ENCODE results near the gene ECSIT. TPM values are rescaled to one million over a fixed set of nuclear protein-coding genes. Genes with fewer than 3 reads are reported as not detected.

Gene ECSIT
- total RNA-seq, 1 experiment from 2014 or later = 39.4 TPM

GRCh38 chr19:11558881-11559828 lies 30.2 kb upstream of the ECSIT start, which contains the start of gene ELOF1:
ELOF1 (minus strand) TSS chr19:11559230; CDS start chr19:11554347, 4,883 bp downstream.
- Histone ChIP-seq H3K36me3 (ENCODE audit: control insufficient read depth, insufficient read depth, low read length) (no peaks in the 10 kb centered on the region; the same call in 1 of the 2 replicates), H3K27ac (ENCODE audit: low read length) (peak within 1 kb of the TSS; percentile 93), H3K27me3 (ENCODE audit: control insufficient read depth, insufficient read depth, low read length) (no peaks in the 10 kb centered on the region), H3K9me3 (ENCODE audit: control insufficient read depth, insufficient read depth, low read depth, low read length) (no peaks in the 10 kb centered on the region), H3K4me3 (ENCODE audit: low read depth in 2 of 2, low read length in 2 of 2) (peak within 1 kb of the TSS; percentile 77 to 80), H3K4me1 (ENCODE audit: control insufficient read depth, insufficient read depth, low read length) (no peaks in the 10 kb centered on the region)
- ATAC-seq (peak; percentile 99), DNase-seq (ENCODE audit: low read depth, low spot score) (peak; percentile 82)
- TF ChIP-seq, protein P1, sequence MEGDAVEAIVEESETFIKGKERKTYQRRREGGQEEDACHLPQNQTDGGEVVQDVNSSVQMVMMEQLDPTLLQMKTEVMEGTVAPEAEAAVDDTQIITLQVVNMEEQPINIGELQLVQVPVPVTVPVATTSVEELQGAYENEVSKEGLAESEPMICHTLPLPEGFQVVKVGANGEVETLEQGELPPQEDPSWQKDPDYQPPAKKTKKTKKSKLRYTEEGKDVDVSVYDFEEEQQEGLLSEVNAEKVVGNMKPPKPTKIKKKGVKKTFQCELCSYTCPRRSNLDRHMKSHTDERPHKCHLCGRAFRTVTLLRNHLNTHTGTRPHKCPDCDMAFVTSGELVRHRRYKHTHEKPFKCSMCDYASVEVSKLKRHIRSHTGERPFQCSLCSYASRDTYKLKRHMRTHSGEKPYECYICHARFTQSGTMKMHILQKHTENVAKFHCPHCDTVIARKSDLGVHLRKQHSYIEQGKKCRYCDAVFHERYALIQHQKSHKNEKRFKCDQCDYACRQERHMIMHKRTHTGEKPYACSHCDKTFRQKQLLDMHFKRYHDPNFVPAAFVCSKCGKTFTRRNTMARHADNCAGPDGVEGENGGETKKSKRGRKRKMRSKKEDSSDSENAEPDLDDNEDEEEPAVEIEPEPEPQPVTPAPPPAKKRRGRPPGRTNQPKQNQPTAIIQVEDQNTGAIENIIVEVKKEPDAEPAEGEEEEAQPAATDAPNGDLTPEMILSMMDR (IDR thresholded peaks at IDR 0.05) = no peak
- TF ChIP-seq SIN3A (IDR thresholded peaks at IDR 0.05; ENCODE audit: borderline replicate concordance, insufficient read depth, low read depth, low read length) = peak; percentile 89; the same call in 1 of the 2 replicates
- no peak for TF ChIP-seq TCF7L2 (IDR thresholded peaks at IDR 0.05; ENCODE audit: low read depth, low read length)
- TF ChIP-seq, protein P2, sequence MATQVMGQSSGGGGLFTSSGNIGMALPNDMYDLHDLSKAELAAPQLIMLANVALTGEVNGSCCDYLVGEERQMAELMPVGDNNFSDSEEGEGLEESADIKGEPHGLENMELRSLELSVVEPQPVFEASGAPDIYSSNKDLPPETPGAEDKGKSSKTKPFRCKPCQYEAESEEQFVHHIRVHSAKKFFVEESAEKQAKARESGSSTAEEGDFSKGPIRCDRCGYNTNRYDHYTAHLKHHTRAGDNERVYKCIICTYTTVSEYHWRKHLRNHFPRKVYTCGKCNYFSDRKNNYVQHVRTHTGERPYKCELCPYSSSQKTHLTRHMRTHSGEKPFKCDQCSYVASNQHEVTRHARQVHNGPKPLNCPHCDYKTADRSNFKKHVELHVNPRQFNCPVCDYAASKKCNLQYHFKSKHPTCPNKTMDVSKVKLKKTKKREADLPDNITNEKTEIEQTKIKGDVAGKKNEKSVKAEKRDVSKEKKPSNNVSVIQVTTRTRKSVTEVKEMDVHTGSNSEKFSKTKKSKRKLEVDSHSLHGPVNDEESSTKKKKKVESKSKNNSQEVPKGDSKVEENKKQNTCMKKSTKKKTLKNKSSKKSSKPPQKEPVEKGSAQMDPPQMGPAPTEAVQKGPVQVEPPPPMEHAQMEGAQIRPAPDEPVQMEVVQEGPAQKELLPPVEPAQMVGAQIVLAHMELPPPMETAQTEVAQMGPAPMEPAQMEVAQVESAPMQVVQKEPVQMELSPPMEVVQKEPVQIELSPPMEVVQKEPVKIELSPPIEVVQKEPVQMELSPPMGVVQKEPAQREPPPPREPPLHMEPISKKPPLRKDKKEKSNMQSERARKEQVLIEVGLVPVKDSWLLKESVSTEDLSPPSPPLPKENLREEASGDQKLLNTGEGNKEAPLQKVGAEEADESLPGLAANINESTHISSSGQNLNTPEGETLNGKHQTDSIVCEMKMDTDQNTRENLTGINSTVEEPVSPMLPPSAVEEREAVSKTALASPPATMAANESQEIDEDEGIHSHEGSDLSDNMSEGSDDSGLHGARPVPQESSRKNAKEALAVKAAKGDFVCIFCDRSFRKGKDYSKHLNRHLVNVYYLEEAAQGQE (IDR thresholded peaks at IDR 0.05; ENCODE audit: insufficient read depth in 1 of 2, low read depth in 2 of 2, low read length in 1 of 2) = no peak
- TF ChIP-seq POLR2AphosphoS5 (IDR thresholded peaks at IDR 0.05; ENCODE audit: low read depth, low read length) = peak; percentile 82
- BruUV-seq (replicated peaks) = TSS peak; percentile 99
- CTCF ChIA-PET = interaction anchor here (0.5 to 0.7 kb wide), 3 partner anchors 16 to 283 kb away, joined by 4 read pairs; no protein-coding TSS in a partner anchor
- POLR2A ChIA-PET = no interaction called here
- intact Hi-C loops (cut with micrococcal nuclease; ENCODE audit: unreplicated experiment) = no loop called here
- in situ Hi-C loops (cut with HindIII; ENCODE audit: low pct_unique_long_range_greater_than_20kb, low sequenced_read_pairs) = loop anchor here (25.0 kb wide), 1 partner anchor 247 kb away; no protein-coding TSS in a partner anchor

DNA sequence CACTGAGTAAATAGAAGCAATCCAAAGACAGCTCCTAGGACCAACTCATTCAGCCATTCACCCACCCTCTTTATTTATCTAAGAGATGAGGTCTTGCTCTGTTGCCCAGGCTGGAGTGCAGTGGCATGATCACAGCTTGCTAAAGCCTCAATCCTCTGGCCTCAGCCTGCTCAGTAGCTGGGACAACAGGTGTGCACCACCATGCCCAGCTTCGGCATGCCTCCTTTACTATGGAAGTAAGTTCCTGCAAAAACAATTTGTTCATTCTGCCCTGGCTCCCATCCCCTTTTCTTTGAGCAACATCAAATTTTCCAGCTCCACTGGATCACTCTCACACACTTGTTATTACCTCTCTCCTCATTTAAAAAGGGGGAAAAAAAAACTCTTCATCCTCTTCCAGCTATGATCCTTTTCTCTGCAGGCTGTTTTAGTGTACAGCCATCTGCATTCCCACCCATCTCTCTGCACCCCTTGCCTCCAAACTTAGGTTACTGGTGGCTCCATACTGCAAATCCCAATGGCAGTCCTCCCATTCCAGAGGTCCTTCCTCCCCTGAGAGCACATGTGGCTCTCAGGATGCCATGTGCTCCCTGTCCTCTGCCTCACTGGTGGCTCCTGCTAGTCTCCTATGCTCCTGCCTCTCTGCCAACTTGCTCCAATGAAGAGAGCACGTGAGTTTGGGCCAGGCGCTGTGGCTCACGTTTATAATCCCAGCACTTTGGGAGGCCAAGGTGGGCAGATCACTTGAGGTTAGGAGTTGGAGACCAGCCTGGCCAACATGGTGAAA lies 27.9 kb upstream of the ECSIT start:
- H3K36me3 ChIP-seq (ENCODE audit: control insufficient read depth, insufficient read depth, low read length) = no peaks in the 10 kb centered on the region; the same call in 1 of the 2 replicates
- intact Hi-C loops (cut with micrococcal nuclease; ENCODE audit: unreplicated experiment) = no loop called here
- ChIA-PET CTCF (no interaction called here), POLR2A (interaction anchor here (0.7 kb wide), 2 partner anchors 13 to 432 kb away, joined by 3 read pairs; no protein-coding TSS in a partner anchor)
- DNase-seq (ENCODE audit: low read depth, low spot score) (no peak), ATAC-seq (no peak)
- TF ChIP-seq POLR2AphosphoS5 (IDR thresholded peaks at IDR 0.05; ENCODE audit: low read depth, low read length) (no peak), TCF7L2 (IDR thresholded peaks at IDR 0.05; ENCODE audit: low read depth, low read length) (no peak), SIN3A (IDR thresholded peaks at IDR 0.05; ENCODE audit: borderline replicate concordance, insufficient read depth, low read depth, low read length) (no peak)
- TF ChIP-seq, protein P2 (IDR thresholded peaks at IDR 0.05; ENCODE audit: insufficient read depth in 1 of 2, low read depth in 2 of 2, low read length in 1 of 2) = no peak
- TF ChIP-seq, protein P1 (IDR thresholded peaks at IDR 0.05) = no peak
- in situ Hi-C loops (cut with HindIII; ENCODE audit: low pct_unique_long_range_greater_than_20kb, low sequenced_read_pairs) = loop anchor here (25.0 kb wide), 1 partner anchor 245 kb away; no protein-coding TSS in a partner anchor
- no peaks in the 10 kb centered on the region for H3K9me3 ChIP-seq (ENCODE audit: control insufficient read depth, insufficient read depth, low read depth, low read length)
- no peaks in the 10 kb centered on the region for H3K27me3 ChIP-seq (ENCODE audit: control insufficient read depth, insufficient read depth, low read length)
- no peak overlapping the region for H3K27ac ChIP-seq (ENCODE audit: low read length)
- BruUV-seq (replicated peaks) = no TSS peak
- H3K4me1 ChIP-seq (ENCODE audit: control insufficient read depth, insufficient read depth, low read length) = no peaks in the 10 kb centered on the region
- no peak overlapping the region for H3K4me3 ChIP-seq (ENCODE audit: low read depth in 2 of 2, low read length in 2 of 2)
